Measurements from ENCODE around the gene UBAC2.

- TF ChIP-seq CTCF (IDR thresholded peaks at IDR 0.05; ENCODE audit: low read length) (no peak), EZH2 (IDR thresholded peaks at IDR 0.05; ENCODE audit: borderline replicate concordance, low read length) (no peak)
Measured at GRCh38 chr13:99178636-99179035, 22.0 kb upstream of the UBAC2 start.

Measured in OCI-LY1 (cell line).